Heart left ventricle (tissue), 13 donors: ENCODE results near the gene CCDC33.

Experiments
- CTCF ChIP-seq, 12 donors: fragments of 200-600 bp; sonication (generic) in 4 of 12; IDR thresholded peaks; one replicate each; pipeline versions ENCODE4 v1.5.0 to v1.8.0; 2018 to 2022; ENCODE audit warnings: antibody characterized with exemption in 12 of 12, mild to moderate bottlenecking in 5 of 12
- POLR2A ChIP-seq, 2 donors: fragments of 450-650 bp; IDR thresholded peaks; one replicate each; pipeline ENCODE4 v1.6.1; 2017; ENCODE audit warnings: antibody characterized with exemption in 2 of 2, mild to moderate bottlenecking in 2 of 2, moderate library complexity in 2 of 2
- donor health status: ischemic (EF 13 %, LVEDD 7.1; RV severe dilation, severe dysfunction).
- donor health status: DM: no; HTN: yes; CAD: no.
- donor health status: DM: no; HTN: no; CAD: no.
- donor health status: ischemic (EF 25% LVEDD 6.9; RV normal size, moderate dysfunction).
- donor health status: ischemic (EF 25% LVEDD 5.7; RV mildly dilated, moderate dysfunction).
- donor health status: ischemic (EF 35%, LVEDD 5.7; RV mildly dilated, moderate dysfunction).
- donor health status: nonischemic (EF 11% LVEDD 7.7; RV severe dilation, severe dysfunction).
- donor health status: DM: yes; HTN: yes; CAD: no.
- donor health status: PGD.
- donor health status: ischemic (EF 29% LVEDD 5.4; RV normal size, mild dysfunction).
- donor health status: nonischemic (EF 23%, LVEDD 6.1; RV moderate dilation, normal function).

DNA sequence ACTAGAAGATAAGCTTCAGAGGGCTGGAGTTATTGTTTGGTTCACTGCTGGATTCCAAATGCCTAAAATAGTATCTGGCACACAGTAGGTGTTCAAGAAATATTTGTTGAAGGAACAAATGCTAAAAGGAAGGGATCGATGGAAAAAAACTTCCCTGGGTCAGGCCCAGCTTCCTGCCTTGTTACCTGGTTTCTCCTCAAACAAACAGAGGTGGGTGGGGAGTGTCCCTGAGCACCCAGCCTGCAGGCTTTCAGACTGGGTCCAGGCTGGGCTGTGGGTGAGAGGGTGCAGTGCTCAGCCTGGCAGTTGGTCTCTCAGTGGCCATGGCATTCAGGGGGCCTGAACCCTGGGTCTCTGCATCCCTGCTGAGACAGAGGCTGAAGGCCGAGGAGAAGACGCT lies 19.2 kb upstream of the CCDC33 start:
- no peak for TF ChIP-seq POLR2A (IDR thresholded peaks at IDR 0.05)
- no peak for TF ChIP-seq CTCF (IDR thresholded peaks at IDR 0.05)
